ENCODE measurements around the gene CYGB.

CYGB gene

GRCh38 chr17:76504117-76504516 lies 33.4 kb downstream of the CYGB start:
- peaks cover 40 to 57% of the 10 kb centered on the region in 2 experiments for H3K4me1 ChIP-seq (ENCODE audit: control insufficient read depth in 1 of 2, insufficient read depth in 1 of 2, low read depth in 1 of 2, low read length in 1 of 2)
- H3K27ac ChIP-seq, result no peak overlapping the region
- no peaks in the 10 kb centered on the region for H3K27me3 ChIP-seq
- TF ChIP-seq CTCF (IDR thresholded peaks at IDR 0.05), result no peak
- H3K9me3 ChIP-seq, result no peaks in the 10 kb centered on the region
- H3K4me3 ChIP-seq (ENCODE audit: low read depth in 1 of 2, low read length in 1 of 2), result no peak overlapping the region
- H3K36me3 ChIP-seq, result no peaks in the 10 kb centered on the region

- Histone ChIP-seq H3K4me1 (ENCODE audit: control insufficient read depth in 1 of 2, insufficient read depth in 1 of 2, low read depth in 1 of 2, low read length in 1 of 2) (peaks cover 49 to 65% of the 10 kb centered on the region in 2 experiments), H3K27me3 (no peaks in the 10 kb centered on the region), H3K36me3 (no peaks in the 10 kb centered on the region), H3K4me3 (ENCODE audit: low read depth in 1 of 2, low read length in 1 of 2) (peak overlapping the region in 1 of 2 experiments; percentile 86), H3K9me3 (no peaks in the 10 kb centered on the region), H3K27ac (peak overlapping the region; percentile 90)
- no peak for TF ChIP-seq CTCF (IDR thresholded peaks at IDR 0.05)
Observed at GRCh38 chr17:76502341-76503211, 34.9 kb downstream of the CYGB start.

- peak overlapping the region; percentile 86 to 91 for H3K4me3 ChIP-seq (ENCODE audit: low read depth in 1 of 2, low read length in 1 of 2)
Observed at GRCh38 chr17:76501827-76502307, 35.6 kb downstream of the CYGB start.

GRCh38 chr17:76501018-76501826 lies 36.3 kb downstream of the CYGB start, which contains the start of gene RHBDF2:
Gene RHBDF2 (minus strand): TSS chr17:76501423. CDS start chr17:76481524, 19,899 bp downstream.
- Histone ChIP-seq H3K4me1 (ENCODE audit: control insufficient read depth in 1 of 2, insufficient read depth in 1 of 2, low read depth in 1 of 2, low read length in 1 of 2) (peaks cover 49 to 60% of the 10 kb centered on the region in 2 experiments), H3K4me3 (ENCODE audit: low read depth in 1 of 2, low read length in 1 of 2) (peak within 1 kb of the TSS; percentile 86 to 91), H3K36me3 (no peaks in the 10 kb centered on the region), H3K27me3 (no peaks in the 10 kb centered on the region), H3K9me3 (no peaks in the 10 kb centered on the region), H3K27ac (peak within 1 kb of the TSS; percentile 90)
- TF ChIP-seq CTCF (IDR thresholded peaks at IDR 0.05), result peak; percentile 68

More at GRCh38 chr17:76501827-76502307, 35.6 kb downstream of the CYGB start:
- H3K36me3 ChIP-seq, result no peaks in the 10 kb centered on the region
- H3K9me3 ChIP-seq, result no peaks in the 10 kb centered on the region
- TF ChIP-seq CTCF (IDR thresholded peaks at IDR 0.05), result no peak
- peaks cover 49 to 65% of the 10 kb centered on the region in 2 experiments for H3K4me1 ChIP-seq (ENCODE audit: control insufficient read depth in 1 of 2, insufficient read depth in 1 of 2, low read depth in 1 of 2, low read length in 1 of 2)
- H3K27ac ChIP-seq, result peak overlapping the region; percentile 90
- H3K27me3 ChIP-seq, result no peaks in the 10 kb centered on the region

GRCh38 chr17:76500747-76501017 lies 36.8 kb downstream of the CYGB start:
- Histone ChIP-seq H3K4me1 (ENCODE audit: control insufficient read depth in 1 of 2, insufficient read depth in 1 of 2, low read depth in 1 of 2, low read length in 1 of 2) (peaks cover 49 to 58% of the 10 kb centered on the region in 2 experiments), H3K27me3 (no peaks in the 10 kb centered on the region), H3K4me3 (ENCODE audit: low read depth in 1 of 2, low read length in 1 of 2) (peak overlapping the region; percentile 86 to 91), H3K9me3 (no peaks in the 10 kb centered on the region), H3K27ac (peak overlapping the region; percentile 90), H3K36me3 (no peaks in the 10 kb centered on the region)
- no peak for TF ChIP-seq CTCF (IDR thresholded peaks at IDR 0.05)
